ENCODE data around the gene KCNQ1OT1. TPM values are rescaled to one million over a fixed set of nuclear protein-coding genes. Genes with fewer than 3 reads are reported as not detected.

The KCNQ1OT1 gene
- total and polyA plus RNA-seq, 4 donors: 0.65 to 9.8 (median 4.0) TPM

GRCh38 chr11:2570211-2570811 is 129.5 kb downstream of the KCNQ1OT1 start:
- no peak overlapping the region for H3K27ac ChIP-seq (ENCODE audit: low read depth, low read length)
- no peak for DNase-seq (ENCODE audit: low read depth in 4 of 6, low spot score in 6 of 6)
- 98% methylated on average over 26 of the region's 26 CpGs for WGBS (ENCODE audit: insufficient coverage)

GRCh38 chr11:2569731-2570210 is 130.0 kb downstream of the KCNQ1OT1 start:
- 98% methylated on average over 7 of the region's 10 CpGs for WGBS (ENCODE audit: insufficient coverage)

More at GRCh38 chr11:2570211-2570811, 129.5 kb downstream of the KCNQ1OT1 start:
- Histone ChIP-seq H3K36me3 (ENCODE audit: control insufficient read depth, insufficient read depth, low read length) (peaks cover 16% of the 10 kb centered on the region), H3K27me3 (ENCODE audit: control insufficient read depth, insufficient read depth, low read length) (no peaks in the 10 kb centered on the region), H3K9me3 (ENCODE audit: control insufficient read depth, insufficient read depth, low read length) (no peaks in the 10 kb centered on the region), H3K4me1 (ENCODE audit: control insufficient read depth, insufficient read depth, low read length) (peaks cover 14% of the 10 kb centered on the region), H3K4me3 (ENCODE audit: low read depth, low read length) (no peak overlapping the region)

GRCh38 chr11:2569321-2569721 is 130.5 kb downstream of the KCNQ1OT1 start:
- no peak for DNase-seq (ENCODE audit: low read depth in 4 of 6, low spot score in 6 of 6)
- Histone ChIP-seq H3K4me3 (ENCODE audit: low read depth, low read length) (no peak overlapping the region), H3K27me3 (ENCODE audit: control insufficient read depth, insufficient read depth, low read length) (no peaks in the 10 kb centered on the region), H3K4me1 (ENCODE audit: control insufficient read depth, insufficient read depth, low read length) (peaks cover 4% of the 10 kb centered on the region), H3K27ac (ENCODE audit: low read depth, low read length) (no peak overlapping the region), H3K36me3 (ENCODE audit: control insufficient read depth, insufficient read depth, low read length) (peaks cover 16% of the 10 kb centered on the region), H3K9me3 (ENCODE audit: control insufficient read depth, insufficient read depth, low read length) (no peaks in the 10 kb centered on the region)
- WGBS (ENCODE audit: insufficient coverage): 82% methylated on average over 13 of the region's 14 CpGs

More at GRCh38 chr11:2569731-2570210, 130.0 kb downstream of the KCNQ1OT1 start:
- H3K4me3 ChIP-seq (ENCODE audit: low read depth, low read length): no peak overlapping the region
- H3K27ac ChIP-seq (ENCODE audit: low read depth, low read length): no peak overlapping the region
- H3K36me3 ChIP-seq (ENCODE audit: control insufficient read depth, insufficient read depth, low read length): peaks cover 16% of the 10 kb centered on the region
- DNase-seq (ENCODE audit: low read depth in 4 of 6, low spot score in 6 of 6): no peak
- H3K27me3 ChIP-seq (ENCODE audit: control insufficient read depth, insufficient read depth, low read length): no peaks in the 10 kb centered on the region
- no peaks in the 10 kb centered on the region for H3K9me3 ChIP-seq (ENCODE audit: control insufficient read depth, insufficient read depth, low read length)
- H3K4me1 ChIP-seq (ENCODE audit: control insufficient read depth, insufficient read depth, low read length): peaks cover 9% of the 10 kb centered on the region

GRCh38 chr11:2567026-2567671 is 132.6 kb downstream of the KCNQ1OT1 start:
- H3K4me1 ChIP-seq (ENCODE audit: control insufficient read depth, insufficient read depth, low read length): peaks cover 15% of the 10 kb centered on the region
- no peaks in the 10 kb centered on the region for H3K9me3 ChIP-seq (ENCODE audit: control insufficient read depth, insufficient read depth, low read length)
- H3K27me3 ChIP-seq (ENCODE audit: control insufficient read depth, insufficient read depth, low read length): no peaks in the 10 kb centered on the region
- 82% methylated on average over 4 of the region's 5 CpGs for WGBS (ENCODE audit: insufficient coverage)
- no peak overlapping the region for H3K27ac ChIP-seq (ENCODE audit: low read depth, low read length)
- peaks cover 8% of the 10 kb centered on the region for H3K36me3 ChIP-seq (ENCODE audit: control insufficient read depth, insufficient read depth, low read length)
- no peak for DNase-seq (ENCODE audit: low read depth in 4 of 6, low spot score in 6 of 6)
- H3K4me3 ChIP-seq (ENCODE audit: low read depth, low read length): no peak overlapping the region

GRCh38 chr11:2566223-2567025 is 133.4 kb downstream of the KCNQ1OT1 start:
- Histone ChIP-seq H3K27ac (ENCODE audit: low read depth, low read length) (no peak overlapping the region), H3K4me1 (ENCODE audit: control insufficient read depth, insufficient read depth, low read length) (peaks cover 21% of the 10 kb centered on the region)
- 91% methylated on average over 15 of the region's 16 CpGs for WGBS (ENCODE audit: insufficient coverage)

GRCh38 chr11:2565447-2566222 is 134.2 kb downstream of the KCNQ1OT1 start:
- DNase-seq (ENCODE audit: low read depth in 4 of 6, low spot score in 6 of 6): no peak
- Histone ChIP-seq H3K27me3 (ENCODE audit: control insufficient read depth, insufficient read depth, low read length) (no peaks in the 10 kb centered on the region), H3K27ac (ENCODE audit: low read depth, low read length) (no peak overlapping the region), H3K36me3 (ENCODE audit: control insufficient read depth, insufficient read depth, low read length) (peaks cover 8% of the 10 kb centered on the region), H3K9me3 (ENCODE audit: control insufficient read depth, insufficient read depth, low read length) (no peaks in the 10 kb centered on the region), H3K4me3 (ENCODE audit: low read depth, low read length) (no peak overlapping the region), H3K4me1 (ENCODE audit: control insufficient read depth, insufficient read depth, low read length) (peaks cover 25% of the 10 kb centered on the region)
- 93% methylated on average over 10 of the region's 13 CpGs for WGBS (ENCODE audit: insufficient coverage)

More at GRCh38 chr11:2566223-2567025, 133.4 kb downstream of the KCNQ1OT1 start:
- no peaks in the 10 kb centered on the region for H3K9me3 ChIP-seq (ENCODE audit: control insufficient read depth, insufficient read depth, low read length)
- H3K36me3 ChIP-seq (ENCODE audit: control insufficient read depth, insufficient read depth, low read length): peaks cover 8% of the 10 kb centered on the region
- H3K4me3 ChIP-seq (ENCODE audit: low read depth, low read length): no peak overlapping the region
- DNase-seq (ENCODE audit: low read depth in 4 of 6, low spot score in 6 of 6): no peak
- no peaks in the 10 kb centered on the region for H3K27me3 ChIP-seq (ENCODE audit: control insufficient read depth, insufficient read depth, low read length)

- 90% methylated on average over 3 of the region's 16 CpGs for WGBS (ENCODE audit: insufficient coverage)
- no peak overlapping the region for H3K27ac ChIP-seq (ENCODE audit: low read depth, low read length)
- no peak for DNase-seq (ENCODE audit: low read depth in 4 of 6, low spot score in 6 of 6)
Observed at GRCh38 chr11:2564588-2565425, 135.0 kb downstream of the KCNQ1OT1 start.

GRCh38 chr11:2564008-2564530 is 135.7 kb downstream of the KCNQ1OT1 start:
- WGBS (ENCODE audit: insufficient coverage): 95% methylated on average over 8 of the region's 14 CpGs
- no peaks in the 10 kb centered on the region for H3K36me3 ChIP-seq (ENCODE audit: control insufficient read depth, insufficient read depth, low read length)
- H3K4me3 ChIP-seq (ENCODE audit: low read depth, low read length): no peak overlapping the region
- H3K9me3 ChIP-seq (ENCODE audit: control insufficient read depth, insufficient read depth, low read length): no peaks in the 10 kb centered on the region
- no peak for DNase-seq (ENCODE audit: low read depth in 4 of 6, low spot score in 6 of 6)
- no peaks in the 10 kb centered on the region for H3K27me3 ChIP-seq (ENCODE audit: control insufficient read depth, insufficient read depth, low read length)
- peaks cover 29% of the 10 kb centered on the region for H3K4me1 ChIP-seq (ENCODE audit: control insufficient read depth, insufficient read depth, low read length)
- no peak overlapping the region for H3K27ac ChIP-seq (ENCODE audit: low read depth, low read length)

More at GRCh38 chr11:2564588-2565425, 135.0 kb downstream of the KCNQ1OT1 start:
- Histone ChIP-seq H3K9me3 (ENCODE audit: control insufficient read depth, insufficient read depth, low read length) (no peaks in the 10 kb centered on the region), H3K36me3 (ENCODE audit: control insufficient read depth, insufficient read depth, low read length) (peaks cover 3% of the 10 kb centered on the region), H3K27me3 (ENCODE audit: control insufficient read depth, insufficient read depth, low read length) (no peaks in the 10 kb centered on the region), H3K4me3 (ENCODE audit: low read depth, low read length) (no peak overlapping the region), H3K4me1 (ENCODE audit: control insufficient read depth, insufficient read depth, low read length) (peaks cover 26% of the 10 kb centered on the region)
